Aorta (tissue), 5 donors: ENCODE data around the gene ITGA11. TPM values are rescaled to one million over a fixed set of nuclear protein-coding genes. Genes with fewer than 3 reads are reported as not detected.
A peak's percentile ranks its signal among the peaks of the same experiment; 100 is the strongest.

Source experiments
- ATAC-seq: fragments of 200-7000 bp; cut with Tn5 transposase; one replicate; pipeline ENCODE4 v1.9.1; 2022; ENCODE audit warnings: moderate library complexity; ENCODE audit not compliant: low FRiP score
- DNase-seq, 2 donors: peaks; one replicate each; pipeline ENCODE4 v3.0.0-alpha.2; 2020
- H3K27ac ChIP-seq, 2 donors: one replicate each; pipeline ENCODE4 v1.5.1; 2013; ENCODE audit warnings: low read length in 2 of 2, mild to moderate bottlenecking in 2 of 2, moderate library complexity in 2 of 2, control low read depth in 1 of 2, inconsistent platforms in 1 of 2, low read depth in 1 of 2
- H3K27me3 ChIP-seq, 2 donors: one replicate each; pipeline ENCODE4 v1.6.1; 2013; ENCODE audit warnings: control low read depth in 1 of 2, low read length in 1 of 2, mild to moderate bottlenecking in 1 of 2, moderate library complexity in 1 of 2; ENCODE audit not compliant: insufficient read depth in 2 of 2, control insufficient read depth in 1 of 2
- H3K36me3 ChIP-seq, 2 donors: one replicate each; pipeline ENCODE4 v1.6.1; 2013; ENCODE audit warnings: control low read depth in 1 of 2, low read length in 1 of 2, mild to moderate bottlenecking in 1 of 2; ENCODE audit not compliant: insufficient read depth in 2 of 2, control insufficient read depth in 1 of 2
- H3K4me1 ChIP-seq, 2 donors: one replicate each; pipeline ENCODE4 v1.6.1; 2013; ENCODE audit warnings: low read length in 2 of 2, control low read depth in 1 of 2, mild to moderate bottlenecking in 1 of 2, moderate library complexity in 1 of 2; ENCODE audit not compliant: insufficient read depth in 2 of 2, control insufficient read depth in 1 of 2
- H3K4me3 ChIP-seq, 2 donors: one replicate each; pipeline ENCODE4 v1.5.1; 2013; ENCODE audit warnings: low read length in 2 of 2, control low read depth in 1 of 2, mild to moderate bottlenecking in 1 of 2
- H3K9me3 ChIP-seq: one replicate; pipeline ENCODE4 v1.6.1; 2013; ENCODE audit warnings: mild to moderate bottlenecking, low read length; ENCODE audit not compliant: control insufficient read depth
- WGBS, 2 donors: extraction: QIAGEN DNeasy Blood & Tissue Kit; methylation state at CpG; one replicate each; pipeline ENCODE4 v1.1.7; 2013; 5-methylcytosine and 5-hydroxymethylcytosine counted together
- intact Hi-C, 2 donors: fragments of 100-400 bp; cut with DNase I; formaldehyde crosslinking; loops; one replicate each; pipeline versions ENCODE4 v1.14.2 to v1.15.0; 2022
- polyA plus RNA-seq, 2 donors: library from polyadenylated mRNA; stranded (reverse); fragments of 200-250 nt; gene quantifications; one replicate each; pipeline ENCODE4 v1.2.3, GENCODE V29; 2013
- total RNA-seq, 2 donors: library from RNA; stranded (reverse); fragmentation: NEBNext Ultra II Directional; extraction: Animal tissue kit (Norgen Biotek cat#: 25700); gene quantifications; one replicate each; pipeline ENCODE4 v1.2.1, GENCODE V29; 2021
- donor health status: healthy with polysubstance abuse.
- donor health status: Bipolar disorder and iron deficiency.
- donor health status: DM: no; HTN: no; CAD: no.
- donor health status: DM: no; HTN: no; CAD: no.
- donor health status: DM: yes; HTN: yes; CAD: no.

Gene ITGA11
- total and polyA plus RNA-seq, 4 donors = 21.4 to 154 (median 107) TPM

DNA sequence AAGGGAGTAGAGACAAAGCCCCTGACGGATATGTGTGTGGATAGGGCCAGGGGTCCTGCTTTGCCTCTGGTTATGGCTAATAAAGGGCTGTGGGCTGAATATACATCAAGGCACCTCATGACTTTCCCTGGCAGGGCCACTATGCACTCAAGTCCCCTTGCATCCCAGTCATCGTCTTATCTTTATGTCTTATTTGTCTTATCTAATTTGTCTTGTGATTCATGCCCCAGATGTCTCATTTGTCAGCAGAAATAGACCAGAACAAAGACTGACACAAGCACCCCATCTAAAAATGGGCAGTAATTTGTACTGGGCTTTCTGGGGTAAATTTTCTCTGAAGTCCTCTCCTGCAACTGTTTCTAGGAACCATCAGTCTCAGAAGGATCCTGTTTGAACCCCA, 68.6 kb downstream of the ITGA11 start:
- intact Hi-C loops = loop anchor here in 1 of 2 donors (5.0 kb wide), 1 partner anchor 124 kb away; no protein-coding TSS in a partner anchor
- ATAC-seq = no peak
- WGBS, 2 donors = 59 to 66% methylated on average over 2 of the region's 2 CpGs

DNA sequence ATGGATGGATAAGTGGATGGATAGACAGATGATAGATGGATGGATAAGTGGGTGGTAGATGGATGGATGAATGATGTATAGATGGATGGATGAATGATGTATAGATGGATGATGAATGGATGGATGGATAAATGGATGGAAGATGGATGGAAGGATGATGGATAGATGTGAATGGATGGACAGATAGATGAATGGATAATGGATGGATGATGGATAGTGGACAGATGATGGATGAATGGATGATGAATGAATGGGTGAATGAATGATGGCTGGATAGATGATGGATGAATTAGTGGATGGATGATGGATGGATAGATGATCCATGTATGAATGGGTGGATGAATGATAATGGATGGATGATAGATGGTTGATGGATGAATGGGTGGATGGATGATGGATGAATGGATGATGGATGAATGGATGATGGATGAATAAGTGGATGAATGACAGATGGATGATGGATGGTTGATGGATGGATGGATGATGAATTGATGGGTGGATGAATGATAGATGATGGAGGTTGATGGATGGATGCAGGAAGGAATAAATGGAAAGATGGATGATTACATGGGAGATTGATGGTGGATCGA, 69.3 kb downstream of the ITGA11 start:
- no peak overlapping the region for H3K4me3 ChIP-seq
- intact Hi-C loops = loop anchor here in 1 of 2 donors (5.0 kb wide), 1 partner anchor 125 kb away; no protein-coding TSS in a partner anchor
- no peaks in the 10 kb centered on the region for H3K9me3 ChIP-seq
- peaks cover 0 to 10% of the 10 kb centered on the region in 2 donors for H3K4me1 ChIP-seq
- H3K36me3 ChIP-seq = peaks cover 0 to 2% of the 10 kb centered on the region in 2 donors
- H3K27ac ChIP-seq = no peak overlapping the region
- 96 to 99% methylated on average over 1 of the region's 1 CpG for WGBS, 2 donors
- DNase-seq (no peak), ATAC-seq (no peak)
- no peaks in the 10 kb centered on the region for H3K27me3 ChIP-seq

More for the DNA sequence above, 68.6 kb downstream of the ITGA11 start:
- Histone ChIP-seq H3K36me3 (no peaks in the 10 kb centered on the region), H3K27ac (peak overlapping the region in 1 of 2 donors; percentile 93), H3K4me3 (no peak overlapping the region), H3K4me1 (peaks cover 0 to 13% of the 10 kb centered on the region in 2 donors), H3K27me3 (no peaks in the 10 kb centered on the region), H3K9me3 (no peaks in the 10 kb centered on the region)
- DNase-seq = peak in 1 of 2 donors; percentile 3

DNA sequence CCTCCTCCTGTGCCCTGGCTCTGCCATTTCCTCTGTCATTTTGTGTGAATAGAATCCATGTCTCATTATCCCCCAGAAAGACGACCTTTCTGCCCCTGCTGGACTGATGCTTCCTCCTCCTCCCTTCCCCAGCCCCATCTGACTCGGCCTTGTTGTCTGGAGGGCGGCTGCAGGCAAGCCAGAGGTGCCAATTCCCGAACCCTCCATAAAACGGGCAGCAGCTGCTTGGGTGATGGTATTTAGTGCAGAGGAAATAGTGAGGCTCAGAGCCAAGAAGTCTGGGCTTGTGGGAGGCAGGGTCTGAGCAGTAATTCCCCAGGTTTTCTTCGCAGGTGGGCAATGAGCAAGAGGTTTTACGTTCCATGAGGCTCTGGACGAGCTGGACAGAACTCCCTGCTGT, 71.2 kb downstream of the ITGA11 start:
- 12 to 20% methylated on average over 8 of the region's 8 CpGs for WGBS, 2 donors
- intact Hi-C loops = loop anchor here in 1 of 2 donors (5.0 kb wide), 1 partner anchor 127 kb away; no protein-coding TSS in a partner anchor
- Histone ChIP-seq H3K27ac (peak overlapping the region in 1 of 2 donors; percentile 49), H3K4me3 (no peak overlapping the region), H3K36me3 (peaks cover 0 to 4% of the 10 kb centered on the region in 2 donors), H3K27me3 (no peaks in the 10 kb centered on the region), H3K4me1 (peaks cover 0 to 5% of the 10 kb centered on the region in 2 donors), H3K9me3 (no peaks in the 10 kb centered on the region)
- no peak for ATAC-seq
- no peak for DNase-seq

DNA sequence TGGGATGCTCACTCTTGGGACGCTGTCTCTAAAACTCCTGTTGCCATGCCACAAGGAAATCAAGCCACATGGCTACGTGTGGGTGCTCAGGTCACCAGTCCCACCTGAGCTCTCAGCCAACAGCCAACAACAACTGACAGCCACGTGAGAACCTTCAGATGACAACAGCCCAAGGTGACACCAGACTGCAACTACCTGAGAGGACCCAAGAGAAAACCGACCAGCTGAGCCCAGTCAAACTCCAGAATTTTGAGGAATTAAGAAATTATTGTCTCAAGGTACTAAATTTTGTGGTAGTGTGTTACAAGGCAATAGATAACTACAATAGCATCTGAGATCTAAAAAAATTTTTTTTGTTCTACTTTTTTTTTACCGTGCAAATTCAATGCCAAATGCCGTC, 75.2 kb downstream of the ITGA11 start:
- intact Hi-C loops = no loop called here
- no peak for DNase-seq
- WGBS, 2 donors = 96% methylated on average over 6 of the region's 6 CpGs
- no peak overlapping the region for H3K4me3 ChIP-seq
- H3K9me3 ChIP-seq = no peaks in the 10 kb centered on the region
- peaks cover 0 to 4% of the 10 kb centered on the region in 2 donors for H3K36me3 ChIP-seq
- peak overlapping the region; percentile 1 to 29 for H3K27ac ChIP-seq
- ATAC-seq = no peak
- peaks cover 5 to 6% of the 10 kb centered on the region in 2 donors for H3K4me1 ChIP-seq
- no peaks in the 10 kb centered on the region for H3K27me3 ChIP-seq

DNA sequence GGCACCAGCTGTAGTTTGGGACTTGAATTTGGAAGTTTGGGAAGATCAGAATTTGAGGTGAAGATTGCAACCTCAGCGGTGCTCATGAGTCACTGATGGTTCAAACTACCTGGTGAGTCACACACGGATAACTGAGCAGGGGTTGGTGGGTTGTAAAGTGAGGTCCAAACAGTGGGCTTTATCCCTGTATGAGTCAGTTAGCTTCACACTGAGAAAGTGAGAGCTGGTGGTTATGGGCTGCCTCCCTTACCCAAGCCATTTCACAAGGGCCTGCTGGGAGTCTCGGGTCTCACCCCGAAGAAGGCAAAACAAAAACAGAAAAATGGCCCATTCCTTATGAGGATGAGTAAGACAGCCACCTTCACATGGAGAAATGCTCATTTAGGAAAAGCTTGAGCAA, 77.0 kb downstream of the ITGA11 start:
- Histone ChIP-seq H3K36me3 (peaks cover 0 to 4% of the 10 kb centered on the region in 2 donors), H3K4me1 (peaks cover 5 to 6% of the 10 kb centered on the region in 2 donors), H3K4me3 (no peak overlapping the region), H3K9me3 (no peaks in the 10 kb centered on the region), H3K27me3 (no peaks in the 10 kb centered on the region), H3K27ac (peak overlapping the region; percentile 74 to 89)
- intact Hi-C loops = loop anchor here in 1 of 2 donors (5.0 kb wide), 1 partner anchor 48 kb away; no protein-coding TSS in a partner anchor
- ATAC-seq (no peak), DNase-seq (no peak)
- 90 to 93% methylated on average over 4 of the region's 4 CpGs for WGBS, 2 donors

DNA sequence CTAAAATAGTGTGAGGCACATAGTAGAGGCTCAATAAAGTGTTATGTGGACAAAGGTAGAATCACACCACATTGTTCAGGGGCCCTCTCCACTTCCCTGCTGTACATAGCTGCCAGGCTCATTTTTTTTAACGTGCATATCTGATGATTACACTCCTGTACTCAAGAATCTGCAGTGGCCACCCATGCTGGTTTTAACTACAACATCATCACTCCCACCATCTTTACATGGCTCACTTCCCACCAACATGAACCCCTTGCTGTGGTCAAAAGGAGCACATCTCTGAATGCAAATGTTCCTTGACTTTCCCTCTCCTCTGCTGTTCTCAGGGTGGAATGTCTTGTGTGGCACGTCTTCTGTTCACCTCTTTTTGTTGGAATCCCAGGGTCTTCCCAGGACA, 77.7 kb downstream of the ITGA11 start:
- Histone ChIP-seq H3K36me3 (peaks cover 0 to 4% of the 10 kb centered on the region in 2 donors), H3K27ac (peak overlapping the region; percentile 74 to 89), H3K4me1 (peaks cover 5 to 6% of the 10 kb centered on the region in 2 donors), H3K4me3 (no peak overlapping the region), H3K27me3 (no peaks in the 10 kb centered on the region), H3K9me3 (no peaks in the 10 kb centered on the region)
- intact Hi-C loops = loop anchor here in 1 of 2 donors (5.0 kb wide), 1 partner anchor 47 kb away; no protein-coding TSS in a partner anchor
- no peak for DNase-seq
- no peak for ATAC-seq
- 86 to 90% methylated on average over 2 of the region's 2 CpGs for WGBS, 2 donors

DNA sequence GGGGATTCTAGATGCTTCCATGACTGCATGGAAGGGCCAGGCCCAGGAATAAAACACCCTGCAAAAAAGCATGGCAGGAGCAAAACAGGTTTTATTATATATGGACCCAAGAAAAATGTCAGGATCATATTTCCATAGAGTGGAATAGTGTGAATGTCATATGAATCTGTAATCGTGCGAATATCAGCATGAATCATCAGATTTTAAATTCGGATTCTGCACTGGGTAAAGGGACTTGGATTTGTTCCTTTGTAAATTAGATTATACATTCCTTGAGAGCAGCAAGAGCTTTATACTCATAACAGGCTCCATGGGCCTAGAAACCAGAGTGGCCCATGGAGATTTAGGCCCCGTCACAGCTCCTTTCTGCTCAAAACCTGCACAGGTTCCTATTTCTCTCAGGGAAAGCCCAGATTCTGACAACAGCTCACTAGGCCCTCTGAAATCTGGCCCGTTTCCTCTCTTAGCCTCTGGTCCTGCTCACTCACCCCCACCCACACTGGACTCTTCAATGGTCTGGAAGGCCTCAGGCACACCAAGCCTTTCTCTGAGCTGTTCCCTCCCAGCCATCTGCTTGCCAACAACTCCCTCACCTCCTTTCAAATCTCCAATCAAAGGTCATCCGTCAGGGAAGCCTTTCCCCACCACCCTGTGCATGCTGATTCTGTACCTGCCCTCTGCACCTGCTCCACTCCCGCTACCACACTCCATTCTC, 78.4 kb downstream of the ITGA11 start:
- peak overlapping the region; percentile 95 to 99 for H3K27ac ChIP-seq
- peaks cover 4 to 6% of the 10 kb centered on the region in 2 donors for H3K4me1 ChIP-seq
- H3K9me3 ChIP-seq = no peaks in the 10 kb centered on the region
- ATAC-seq (peak; percentile 4), DNase-seq (no peak)
- no peaks in the 10 kb centered on the region for H3K27me3 ChIP-seq
- 28 to 32% methylated on average over 7 of the region's 7 CpGs for WGBS, 2 donors
- peaks cover 0 to 4% of the 10 kb centered on the region in 2 donors for H3K36me3 ChIP-seq
- intact Hi-C loops = loop anchor here (2.0 to 5.0 kb wide), 2 partner anchors 17 to 46 kb away; no protein-coding TSS in a partner anchor
- no peak overlapping the region for H3K4me3 ChIP-seq

DNA sequence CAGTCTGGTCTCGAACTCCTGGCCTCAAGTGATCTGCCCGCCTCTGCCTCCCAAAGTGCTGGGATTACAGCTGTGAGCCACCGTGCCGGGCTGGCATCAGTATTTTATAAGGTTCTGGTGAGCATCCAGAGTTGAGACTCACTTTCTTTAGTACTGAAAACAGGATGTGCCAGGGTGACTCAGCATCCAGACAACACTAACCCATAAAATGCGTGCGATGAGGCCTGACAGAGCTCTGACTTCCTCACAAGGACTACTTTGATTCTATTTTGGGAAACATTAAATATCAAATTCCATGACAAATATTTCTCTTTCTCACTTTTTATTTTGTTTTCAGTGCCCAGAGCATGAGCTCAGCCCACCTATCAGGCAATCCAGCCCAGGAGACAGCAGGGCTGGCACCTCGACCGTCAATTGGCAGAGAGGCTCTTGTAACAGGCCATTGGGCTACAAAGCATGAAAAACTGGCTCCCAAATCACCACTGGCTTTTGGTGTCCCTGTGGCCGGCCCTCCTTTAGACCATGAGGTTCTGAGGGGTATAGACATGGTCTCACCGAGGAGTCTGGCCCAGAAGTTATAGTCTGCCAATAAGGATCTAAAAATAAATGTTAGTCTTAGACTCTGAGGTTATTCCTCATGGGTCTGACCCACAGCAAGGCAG, 79.4 kb downstream of the ITGA11 start:
- Histone ChIP-seq H3K4me1 (peaks cover 2 to 6% of the 10 kb centered on the region in 2 donors), H3K36me3 (peaks cover 0 to 2% of the 10 kb centered on the region in 2 donors), H3K9me3 (no peaks in the 10 kb centered on the region), H3K27ac (peak overlapping the region; percentile 95 to 99), H3K27me3 (no peaks in the 10 kb centered on the region), H3K4me3 (no peak overlapping the region)
- intact Hi-C loops = loop anchor here (2.0 to 5.0 kb wide), 2 partner anchors 16 to 45 kb away; no protein-coding TSS in a partner anchor
- DNase-seq (peak; percentile 89 to 91), ATAC-seq (peak; percentile 83)
- 1 to 3% methylated on average over 10 of the region's 10 CpGs for WGBS, 2 donors
